IMR-90 (cell line): ENCODE results near the gene LCA5. TPM values are rescaled to one million over a fixed set of nuclear protein-coding genes. Genes with fewer than 3 reads are reported as not detected.

Source experiments
- ATAC-seq: fragments of 200-7000 bp; cut with Tn5 transposase; 2 replicates; pipeline ENCODE4 v1.9.1; 2020; ENCODE audit warnings: low read depth, mild to moderate bottlenecking, moderate library complexity
- BruUV-seq: library from RNA; stranded (reverse); fragments of 400-500 nt; replicated peaks from 2 replicates; lab custom pipeline; 2021; lab: Mats Ljungman, UMichigan
- CTCF ChIA-PET: fragments of 300-600 bp; formaldehyde crosslinking; extraction: SDS; loops from one replicate; lab custom pipeline; 2021; ENCODE audit warnings: antibody characterized with exemption; lab: Yijun Ruan, JAX
- POLR2A ChIA-PET: fragments of 300-600 bp; sonication (Branson Sonifier 250); formaldehyde crosslinking; loops from one replicate; lab custom pipeline; 2022; ENCODE audit warnings: antibody characterized with exemption; ENCODE audit not compliant: unreplicated experiment; lab: Charles Lee
- DNase-seq: peaks from one replicate; pipeline ENCODE4 v3.0.0; 2013
- H2AFZ ChIP-seq: replicated peaks from 2 replicates; pipeline ENCODE3; 2013; ENCODE audit warnings: low read length, mild to moderate bottlenecking; ENCODE audit not compliant: poor library complexity
- H2AK5ac ChIP-seq: 2 replicates; pipeline ENCODE4 v1.6.1; 2013; ENCODE audit warnings: low read depth, low read length, inconsistent platforms
- H2AK9ac ChIP-seq: replicated peaks from 2 replicates; pipeline ENCODE3; 2013; ENCODE audit warnings: mild to moderate bottlenecking, low read depth, low read length, moderate library complexity; ENCODE audit not compliant: poor library complexity
- H2BK120ac ChIP-seq: 2 replicates; pipeline ENCODE4 v1.6.1; 2013; ENCODE audit warnings: low read depth, low read length, inconsistent platforms
- H2BK15ac ChIP-seq: 3 replicates; pipeline ENCODE4 v1.6.1; 2013; ENCODE audit warnings: low read depth, low read length, inconsistent platforms
- H2BK20ac ChIP-seq: 2 replicates; pipeline ENCODE4 v1.6.1; 2013; ENCODE audit warnings: low read depth, mild to moderate bottlenecking, inconsistent platforms, low read length, moderate library complexity
- H2BK5ac ChIP-seq: 2 replicates; pipeline ENCODE4 v1.6.1; 2013; ENCODE audit warnings: mild to moderate bottlenecking, low read depth, low read length, inconsistent platforms; ENCODE audit not compliant: poor library complexity, severe bottlenecking
- H3K14ac ChIP-seq: replicated peaks from 2 replicates; pipeline ENCODE4 v1.6.1; 2013; ENCODE audit warnings: low read depth, low read length, inconsistent platforms
- H3K18ac ChIP-seq: 2 replicates; pipeline ENCODE4 v1.6.1; 2013; ENCODE audit warnings: low read depth, low read length, control low read depth
- H3K23ac ChIP-seq: 2 replicates; pipeline ENCODE4 v1.6.1; 2013; ENCODE audit warnings: low read depth, low read length, inconsistent platforms
- H3K27ac ChIP-seq: 2 replicates; pipeline ENCODE4 v1.5.1; 2013; ENCODE audit warnings: mild to moderate bottlenecking, control low read depth, low read length; ENCODE audit not compliant: insufficient read depth
- H3K27me3 ChIP-seq: 2 replicates; pipeline ENCODE4 v1.6.1; 2013; ENCODE audit warnings: low read length; ENCODE audit not compliant: control insufficient read depth, insufficient read depth
- H3K36me3 ChIP-seq: 2 replicates; pipeline ENCODE4 v1.6.1; 2013; ENCODE audit warnings: low read length, mixed read lengths; ENCODE audit not compliant: control insufficient read depth, insufficient read depth
- H3K4ac ChIP-seq: 2 replicates; pipeline ENCODE4 v1.6.1; 2013; ENCODE audit warnings: low read depth, low read length, inconsistent platforms
- H3K4me1 ChIP-seq: 2 replicates; pipeline ENCODE4 v1.6.1; 2013; ENCODE audit warnings: low read length, mixed read lengths; ENCODE audit not compliant: control insufficient read depth, insufficient read depth
- H3K4me2 ChIP-seq: 2 replicates; pipeline ENCODE4 v1.6.1; 2013; ENCODE audit warnings: low read depth, mild to moderate bottlenecking, control low read depth, low read length, moderate library complexity
- H3K4me3 ChIP-seq: 2 replicates; pipeline ENCODE4 v1.5.1; 2013; ENCODE audit warnings: low read depth, mild to moderate bottlenecking, control low read depth, low read length, moderate library complexity; ENCODE audit not compliant: insufficient read depth
- H3K56ac ChIP-seq: 2 replicates; pipeline ENCODE4 v1.6.1; 2013; ENCODE audit warnings: low read length, inconsistent platforms; ENCODE audit not compliant: insufficient read depth; ENCODE audit errors: extremely low read depth
- H3K79me1 ChIP-seq, 2 experiments: 2 replicates each; pipeline ENCODE4 v1.6.1; 2013; ENCODE audit warnings: low read length in 2 of 2, inconsistent platforms in 1 of 2, low read depth in 1 of 2
- H3K9ac ChIP-seq: 2 replicates; pipeline ENCODE4 v1.6.1; 2013; ENCODE audit warnings: low read depth, low read length, control low read depth
- H3K9me1 ChIP-seq: 2 replicates; pipeline ENCODE4 v1.6.1; 2013; ENCODE audit warnings: low read length, inconsistent platforms; ENCODE audit not compliant: insufficient read depth
- H3K9me3 ChIP-seq: 2 replicates; pipeline ENCODE4 v1.6.1; 2013; ENCODE audit warnings: low read length; ENCODE audit not compliant: control insufficient read depth, insufficient read depth
- H4K20me1 ChIP-seq: 2 replicates; pipeline ENCODE4 v1.6.1; 2013; ENCODE audit warnings: low read length, inconsistent platforms; ENCODE audit not compliant: insufficient read depth
- H4K5ac ChIP-seq: 2 replicates; pipeline ENCODE4 v1.6.1; 2013; ENCODE audit warnings: mild to moderate bottlenecking, low read depth, low read length, control low read depth
- H4K8ac ChIP-seq, 2 experiments: 2 replicates each; pipeline ENCODE4 v1.6.1; 2013; ENCODE audit warnings: low read depth in 2 of 2, low read length in 2 of 2, control low read depth in 1 of 2, inconsistent platforms in 1 of 2
- H4K91ac ChIP-seq: 2 replicates; pipeline ENCODE4 v1.6.1; 2013; ENCODE audit warnings: low read depth, low read length, inconsistent platforms; ENCODE audit not compliant: insufficient read depth
- BHLHE40 ChIP-seq: fragments of 150-350 bp; IDR thresholded peaks from 2 replicates; pipeline ENCODE4 v1.6.1; 2016; ENCODE audit warnings: mild to moderate bottlenecking, low read depth, low read length
- CEBPB ChIP-seq: IDR thresholded peaks from 2 replicates; pipeline ENCODE4 v1.6.1; 2012; ENCODE audit warnings: low read depth, low read length, improper control_type of control experiment
- CHD1 ChIP-seq: IDR thresholded peaks from 2 replicates; pipeline ENCODE4 v1.6.1; 2012; ENCODE audit warnings: low read depth, low read length, improper control_type of control experiment
- ELK1 ChIP-seq: fragments of 150-350 bp; IDR thresholded peaks from 2 replicates; pipeline ENCODE4 v1.6.1; 2016; ENCODE audit warnings: low read depth, mild to moderate bottlenecking, low read length, moderate library complexity, borderline replicate concordance
- MAFK ChIP-seq: IDR thresholded peaks from 2 replicates; pipeline ENCODE4 v1.6.1; 2012; ENCODE audit warnings: low read depth, low read length, improper control_type of control experiment
- MAZ ChIP-seq: IDR thresholded peaks from 2 replicates; pipeline ENCODE4 v1.6.1; 2012; ENCODE audit warnings: low read depth, mild to moderate bottlenecking, low read length, improper control_type of control experiment, moderate library complexity, borderline replicate concordance
- MXI1 ChIP-seq: IDR thresholded peaks from 2 replicates; pipeline ENCODE4 v1.6.1; 2012; ENCODE audit warnings: low read depth, mild to moderate bottlenecking, low read length, moderate library complexity, borderline replicate concordance
- NFE2L2 ChIP-seq: fragments of 150-350 bp; IDR thresholded peaks from 2 replicates; pipeline ENCODE4 v1.6.1; 2016; ENCODE audit warnings: low read depth, mild to moderate bottlenecking, low read length
- POLR2A ChIP-seq: IDR thresholded peaks from 2 replicates; pipeline ENCODE4 v1.6.1; 2012; ENCODE audit warnings: mild to moderate bottlenecking, low read depth, low read length
- RAD21 ChIP-seq: IDR thresholded peaks from 2 replicates; pipeline ENCODE4 v1.6.1; 2012; ENCODE audit warnings: low read length, improper control_type of control experiment
- RCOR1 ChIP-seq: IDR thresholded peaks from 2 replicates; pipeline ENCODE4 v1.6.1; 2012; ENCODE audit warnings: mild to moderate bottlenecking, low read length, improper control_type of control experiment; ENCODE audit not compliant: insufficient replicate concordance
- RFX5 ChIP-seq: IDR thresholded peaks from 2 replicates; pipeline ENCODE4 v1.8.0; 2012; ENCODE audit warnings: low read depth, mild to moderate bottlenecking, low read length, moderate library complexity
- SMC3 ChIP-seq: fragments of 150-350 bp; IDR thresholded peaks from 2 replicates; pipeline ENCODE4 v1.6.1; 2016; ENCODE audit warnings: low read depth, mild to moderate bottlenecking, antibody characterized with exemption, low read length, moderate library complexity
- WGBS, 2 experiments: methylation state at CpG; one replicate each; pipeline versions ENCODE4 v1.1.5 to v1.1.7; 2013; ENCODE audit warnings: missing lambda C conversion rate in 2 of 2; ENCODE audit not compliant: insufficient read length in 1 of 2; ENCODE audit errors: extremely low coverage in 2 of 2; 5-methylcytosine and 5-hydroxymethylcytosine counted together
- dilution Hi-C: fragments of 300-500 bp; cut with HindIII; formaldehyde crosslinking; loops from one replicate; pipeline ENCODE4 v1.14.3; 2018; ENCODE audit warnings: low sequenced_read_pairs; ENCODE audit not compliant: unreplicated experiment
- in situ Hi-C: fragments of 300-500 bp; cut with MboI; formaldehyde crosslinking; loops from 3 replicates; pipeline ENCODE4 v1.14.3; 2019; ENCODE audit warnings: low sequenced_read_pairs, inconsistent platforms, mixed read lengths
- intact Hi-C: fragments of 100-400 bp; cut with micrococcal nuclease; formaldehyde crosslinking; loops from 2 replicates; pipeline ENCODE4 v1.10.0; 2022
- polyA plus RNA-seq, 3 experiments: library from polyadenylated mRNA; depleted of rRNA; stranded (reverse); fragments of >200 nt; gene quantifications; 2 replicates each; pipeline ENCODE4 v1.2.3, GENCODE V29; 2012; ENCODE audit warnings: low replicate concordance in 1 of 3
- total RNA-seq: library from RNA; depleted of rRNA; stranded (reverse); fragments of >200 nt; gene quantifications from 2 replicates; pipeline ENCODE4 v1.2.3, GENCODE V29; 2012
- TF ChIP-seq, protein P1 (sequence below): conservative IDR thresholded peaks from 2 replicates; pipeline ENCODE4 v1.5.1; 2012; ENCODE audit warnings: mild to moderate bottlenecking, low read depth, low read length, improper control_type of control experiment

LCA5 gene
- total and polyA plus RNA-seq, 2 of the 4 experiments (the other 2 are of a cell fraction): 1.2 to 2.0 TPM

DNA sequence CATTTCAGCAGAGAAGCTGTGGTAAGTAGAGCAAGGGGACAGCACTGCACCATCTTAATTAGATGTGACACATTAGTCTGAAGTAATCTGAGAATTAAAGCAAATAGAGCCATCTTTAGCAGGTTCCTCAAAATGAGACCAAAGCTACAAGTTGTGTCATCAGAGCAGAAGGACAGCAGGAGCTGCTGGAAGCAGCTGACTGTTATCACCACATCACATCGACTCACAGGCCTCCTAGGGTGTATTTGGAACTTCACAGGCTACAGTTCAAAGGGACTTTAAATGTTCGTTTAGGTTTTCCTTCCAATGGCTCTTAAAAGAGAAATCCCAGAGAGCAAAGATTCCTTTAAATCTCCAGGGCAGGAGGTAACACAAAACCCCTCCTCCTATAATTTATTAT, 69.5 kb downstream of the LCA5 start:
- Histone ChIP-seq H2BK5ac (no peak overlapping the region), H3K4me3 (no peak overlapping the region), H4K8ac (no peak overlapping the region), H2BK15ac (no peak overlapping the region), H2BK20ac (no peak overlapping the region), H3K56ac (no peak overlapping the region), H3K9me1 (no peaks in the 10 kb centered on the region), H3K4ac (no peak overlapping the region), H4K5ac (no peak overlapping the region), H2AK9ac (no peak overlapping the region), H3K27ac (no peak overlapping the region), H3K36me3 (no peaks in the 10 kb centered on the region), H3K4me2 (no peak overlapping the region), H3K27me3 (no peaks in the 10 kb centered on the region), H2BK120ac (no peak overlapping the region), H3K23ac (no peak overlapping the region), H3K9ac (no peak overlapping the region), H3K18ac (no peak overlapping the region), H4K91ac (no peak overlapping the region), H3K79me1 (no peaks in the 10 kb centered on the region), H3K4me1 (peaks cover 4% of the 10 kb centered on the region), H2AFZ (no peak overlapping the region), H2AK5ac (no peak overlapping the region), H3K14ac (no peak overlapping the region), H3K9me3 (no peaks in the 10 kb centered on the region), H4K20me1 (no peaks in the 10 kb centered on the region)
- intact Hi-C loops: loop anchor here (5.0 to 10.0 kb wide), 3 partner anchors 390 to 633 kb away; partner anchors contain the start of gene PHIP
- peak; percentile 52 for ATAC-seq
- TF ChIP-seq ELK1 (no peak), MAFK (no peak), POLR2A (no peak), NFE2L2 (no peak), CEBPB (no peak), BHLHE40 (no peak), RAD21 (no peak), MAZ (no peak), SMC3 (no peak), RFX5 (no peak), CHD1 (no peak), RCOR1 (no peak), MXI1 (no peak)
- TF ChIP-seq, protein P1, sequence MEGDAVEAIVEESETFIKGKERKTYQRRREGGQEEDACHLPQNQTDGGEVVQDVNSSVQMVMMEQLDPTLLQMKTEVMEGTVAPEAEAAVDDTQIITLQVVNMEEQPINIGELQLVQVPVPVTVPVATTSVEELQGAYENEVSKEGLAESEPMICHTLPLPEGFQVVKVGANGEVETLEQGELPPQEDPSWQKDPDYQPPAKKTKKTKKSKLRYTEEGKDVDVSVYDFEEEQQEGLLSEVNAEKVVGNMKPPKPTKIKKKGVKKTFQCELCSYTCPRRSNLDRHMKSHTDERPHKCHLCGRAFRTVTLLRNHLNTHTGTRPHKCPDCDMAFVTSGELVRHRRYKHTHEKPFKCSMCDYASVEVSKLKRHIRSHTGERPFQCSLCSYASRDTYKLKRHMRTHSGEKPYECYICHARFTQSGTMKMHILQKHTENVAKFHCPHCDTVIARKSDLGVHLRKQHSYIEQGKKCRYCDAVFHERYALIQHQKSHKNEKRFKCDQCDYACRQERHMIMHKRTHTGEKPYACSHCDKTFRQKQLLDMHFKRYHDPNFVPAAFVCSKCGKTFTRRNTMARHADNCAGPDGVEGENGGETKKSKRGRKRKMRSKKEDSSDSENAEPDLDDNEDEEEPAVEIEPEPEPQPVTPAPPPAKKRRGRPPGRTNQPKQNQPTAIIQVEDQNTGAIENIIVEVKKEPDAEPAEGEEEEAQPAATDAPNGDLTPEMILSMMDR: no peak
- in situ Hi-C loops: no loop called here
- ChIA-PET POLR2A (no interaction called here), CTCF (interaction anchor here (0.6 kb wide), 1 partner anchor 141 kb away, joined by 4 read pairs; no protein-coding TSS in a partner anchor)
- peak; percentile 4 for DNase-seq
- no TSS peak for BruUV-seq
- no CpG with 5 or more reads among the region's 2 CpGs for whole genome bisulfite sequencing, 2 experiments
- dilution Hi-C loops: no loop called here
